GM13976 (cell line): Measurements from ENCODE around the gene REM1.

Source experiments
- DNase-seq: peaks from one replicate; pipeline ENCODE4 v3.0.0; 2012; ENCODE audit warnings: low spot score
- CTCF ChIP-seq: IDR thresholded peaks from 2 replicates; pipeline ENCODE4 v1.5.1; 2012; ENCODE audit warnings: borderline replicate concordance, mild to moderate bottlenecking; ENCODE audit not compliant: insufficient read depth; ENCODE audit errors: extremely low read depth, missing control alignments, control extremely low read depth
- in situ Hi-C: fragments of 300-500 bp; cut with MboI; formaldehyde crosslinking; loops from one replicate; pipeline ENCODE4 v1.12.0; 2022; ENCODE audit warnings: low sequenced_read_pairs, mixed read lengths, inconsistent platforms; ENCODE audit not compliant: unreplicated experiment

Gene REM1

GRCh38 chr20:31474097-31474436, 1.0 kb upstream of the REM1 start:
- no peak for TF ChIP-seq CTCF
- DNase-seq: peak; percentile 38
- in situ Hi-C loops: no loop called here

GRCh38 chr20:31475472-31476293, 595 bp downstream of the REM1 start:
- in situ Hi-C loops: no loop called here
- DNase-seq: no peak

GRCh38 chr20:31476294-31476585, 1.2 kb downstream of the REM1 start:
- no peak for TF ChIP-seq CTCF
- in situ Hi-C loops: no loop called here
- DNase-seq: no peak

More at GRCh38 chr20:31475472-31476293, 595 bp downstream of the REM1 start:
- TF ChIP-seq CTCF: no peak

GRCh38 chr20:31476643-31477215, 1.6 kb downstream of the REM1 start:
- no peak for TF ChIP-seq CTCF
- in situ Hi-C loops: no loop called here
- no peak for DNase-seq

GRCh38 chr20:31484001-31484400, 8.9 kb downstream of the REM1 start:
- DNase-seq: no peak
- TF ChIP-seq CTCF: no peak
- in situ Hi-C loops: no loop called here

GRCh38 chr20:31485450-31486339, 10.6 kb downstream of the REM1 start:
- DNase-seq: no peak
- TF ChIP-seq CTCF: no peak
- in situ Hi-C loops: no loop called here
